Middle frontal gyrus (tissue), 1 donor: ENCODE data around the gene HRCT1.
"Not testable (repeated sequence)": the region's sequence is repeated elsewhere in the genome, so short reads cannot be mapped to it uniquely, and the experiment has no call there.

ENCODE experiments used
- DNase-seq: peaks from one replicate; pipeline ENCODE4 v3.0.0-alpha.2; 2015; ENCODE audit warnings: low spot score; ENCODE audit errors: extremely low spot score

Gene HRCT1

GRCh38 chr9:35917261-35917660 is 11.3 kb downstream of the HRCT1 start:
- no peak for DNase-seq

- no peak for DNase-seq
These were observed 12.8 kb downstream of the HRCT1 start for GRCh38 chr9:35918780-35919179.

GRCh38 chr9:35919212-35920008 is 13.4 kb downstream of the HRCT1 start:
- no peak for DNase-seq

GRCh38 chr9:35920051-35920620 is 14.1 kb downstream of the HRCT1 start:
- DNase-seq = no peak

- DNase-seq = no peak
These were observed 17.6 kb downstream of the HRCT1 start for GRCh38 chr9:35923598-35923926.

GRCh38 chr9:35923927-35924763 is 18.1 kb downstream of the HRCT1 start:
- peak; percentile 47 for DNase-seq

- DNase-seq = no peak
These were observed 22.8 kb downstream of the HRCT1 start for GRCh38 chr9:35928591-35929452.

GRCh38 chr9:35929453-35929718 is 23.4 kb downstream of the HRCT1 start:
- DNase-seq = no peak

- no peak for DNase-seq
These were observed 24.5 kb downstream of the HRCT1 start for GRCh38 chr9:35930521-35930920.

- no peak for DNase-seq
These were observed 25.0 kb downstream of the HRCT1 start for GRCh38 chr9:35930989-35931388.

- DNase-seq = no peak
These were observed 26.7 kb downstream of the HRCT1 start for GRCh38 chr9:35932735-35933134.

- DNase-seq = no peak
These were observed 27.6 kb downstream of the HRCT1 start for GRCh38 chr9:35933550-35934067.

- DNase-seq = not testable (repeated sequence)
These were observed 28.1 kb downstream of the HRCT1 start for GRCh38 chr9:35934069-35934468.

- DNase-seq = no peak
These were observed 29.3 kb downstream of the HRCT1 start for GRCh38 chr9:35935261-35935660.

- no peak for DNase-seq
These were observed 29.9 kb downstream of the HRCT1 start for GRCh38 chr9:35935755-35936509.

- no peak for DNase-seq
These were observed 31.2 kb downstream of the HRCT1 start for GRCh38 chr9:35937227-35937626.

GRCh38 chr9:35938474-35939356 is 32.7 kb downstream of the HRCT1 start:
- no peak for DNase-seq

- DNase-seq = no peak
These were observed 33.8 kb downstream of the HRCT1 start for GRCh38 chr9:35939679-35940250.
